LNCAP (cell line): ENCODE results near the gene CAMKK2.

ENCODE experiments used
- TF ChIP-seq, protein P1 (sequence below): fragments of 450-650 bp; IDR thresholded peaks from 2 replicates; pipeline ENCODE4 v1.5.1; 2017; ENCODE audit warnings: mild to moderate bottlenecking

Gene CAMKK2

DNA sequence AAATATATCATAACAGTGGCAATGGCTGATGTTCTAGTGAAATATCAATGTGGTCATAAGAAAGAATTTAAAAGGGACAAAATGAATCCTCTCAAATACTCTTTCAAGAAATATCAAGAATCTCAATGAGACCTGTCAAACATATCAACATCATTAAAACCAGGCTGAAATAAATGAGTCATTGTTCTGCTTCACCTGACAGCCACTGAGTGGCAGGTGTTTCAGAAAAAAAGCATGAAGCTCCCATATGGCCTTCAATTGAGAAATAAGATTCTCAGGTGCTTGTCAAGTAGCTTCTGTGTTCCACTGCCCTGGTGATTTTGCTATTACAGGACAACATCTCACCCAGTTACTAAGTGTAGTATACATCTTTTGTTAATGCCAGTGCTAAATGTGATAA is 34.2 kb upstream of the CAMKK2 start:
- TF ChIP-seq, protein P1, sequence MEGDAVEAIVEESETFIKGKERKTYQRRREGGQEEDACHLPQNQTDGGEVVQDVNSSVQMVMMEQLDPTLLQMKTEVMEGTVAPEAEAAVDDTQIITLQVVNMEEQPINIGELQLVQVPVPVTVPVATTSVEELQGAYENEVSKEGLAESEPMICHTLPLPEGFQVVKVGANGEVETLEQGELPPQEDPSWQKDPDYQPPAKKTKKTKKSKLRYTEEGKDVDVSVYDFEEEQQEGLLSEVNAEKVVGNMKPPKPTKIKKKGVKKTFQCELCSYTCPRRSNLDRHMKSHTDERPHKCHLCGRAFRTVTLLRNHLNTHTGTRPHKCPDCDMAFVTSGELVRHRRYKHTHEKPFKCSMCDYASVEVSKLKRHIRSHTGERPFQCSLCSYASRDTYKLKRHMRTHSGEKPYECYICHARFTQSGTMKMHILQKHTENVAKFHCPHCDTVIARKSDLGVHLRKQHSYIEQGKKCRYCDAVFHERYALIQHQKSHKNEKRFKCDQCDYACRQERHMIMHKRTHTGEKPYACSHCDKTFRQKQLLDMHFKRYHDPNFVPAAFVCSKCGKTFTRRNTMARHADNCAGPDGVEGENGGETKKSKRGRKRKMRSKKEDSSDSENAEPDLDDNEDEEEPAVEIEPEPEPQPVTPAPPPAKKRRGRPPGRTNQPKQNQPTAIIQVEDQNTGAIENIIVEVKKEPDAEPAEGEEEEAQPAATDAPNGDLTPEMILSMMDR = no peak

DNA sequence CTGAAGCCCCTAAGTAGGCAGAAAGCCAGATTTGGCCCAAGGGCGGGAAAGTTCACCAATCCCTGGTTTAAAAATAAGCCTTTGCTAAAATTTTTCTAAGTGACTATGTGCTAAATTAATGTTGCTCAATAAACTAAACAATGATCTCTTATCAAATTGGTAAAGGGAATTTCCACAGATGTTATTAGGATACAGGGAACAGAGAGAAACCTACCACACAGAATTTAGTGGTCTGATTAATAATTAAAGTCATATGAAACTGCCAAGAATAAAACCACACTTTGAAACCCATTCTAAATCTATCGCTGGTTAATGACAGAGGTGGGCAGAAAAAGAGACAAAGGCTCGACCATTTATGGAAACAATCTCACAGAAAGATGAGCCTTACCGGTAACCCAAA is 33.7 kb upstream of the CAMKK2 start:
- TF ChIP-seq, protein P1 = no peak

DNA sequence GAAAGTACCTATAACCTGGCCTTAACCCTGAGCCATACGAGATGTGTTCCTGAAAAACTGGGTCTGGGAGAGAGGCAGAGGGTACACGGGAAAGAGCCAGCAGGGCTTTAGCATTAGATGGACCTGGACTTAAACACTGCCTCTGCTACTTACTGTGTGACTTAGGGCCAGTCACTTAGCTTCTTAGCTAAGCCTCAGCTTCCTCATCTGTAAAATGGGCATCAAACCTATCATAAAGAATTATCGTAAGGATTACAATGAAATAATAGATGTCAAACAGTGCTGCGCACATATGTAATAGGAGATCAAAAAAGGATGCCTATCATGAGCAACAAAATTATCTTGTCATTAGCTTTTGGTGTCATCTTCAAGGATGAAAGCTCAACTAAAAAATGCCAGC is 32.1 kb upstream of the CAMKK2 start:
- TF ChIP-seq, protein P1 = no peak

DNA sequence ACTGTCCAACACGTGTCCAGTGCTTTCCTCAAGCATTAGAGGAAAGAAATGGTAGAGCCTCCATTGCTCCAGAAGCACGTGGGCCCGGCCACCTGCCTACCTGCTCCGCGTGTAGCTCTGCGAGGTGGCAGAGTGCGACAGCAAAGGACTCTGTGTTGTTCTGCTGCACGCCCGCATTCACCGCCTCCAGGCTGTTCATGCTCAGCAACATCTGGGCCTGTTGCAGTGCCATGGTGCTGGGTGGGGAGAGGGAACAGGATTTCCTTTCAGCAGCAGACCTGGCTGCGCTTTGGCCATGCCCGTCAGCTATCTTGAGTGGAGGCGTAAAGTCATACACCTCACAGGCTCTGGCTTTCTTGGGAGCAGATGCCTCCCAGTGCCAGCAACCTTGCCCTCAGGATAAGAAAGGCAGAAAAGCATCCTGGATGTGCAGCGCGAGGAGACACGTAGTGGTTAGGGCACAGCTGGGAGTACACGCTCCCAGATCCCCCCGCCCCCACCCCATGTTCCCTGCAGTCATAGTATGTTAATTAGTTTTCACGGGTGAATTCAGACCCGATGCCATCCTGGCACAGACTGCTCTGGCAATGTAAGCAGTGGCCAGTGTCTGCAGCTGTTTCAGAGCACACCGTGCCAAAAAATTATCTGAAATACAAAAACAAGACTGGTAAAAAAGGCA is 30.6 kb upstream of the CAMKK2 start:
- TF ChIP-seq, protein P1 = no peak

DNA sequence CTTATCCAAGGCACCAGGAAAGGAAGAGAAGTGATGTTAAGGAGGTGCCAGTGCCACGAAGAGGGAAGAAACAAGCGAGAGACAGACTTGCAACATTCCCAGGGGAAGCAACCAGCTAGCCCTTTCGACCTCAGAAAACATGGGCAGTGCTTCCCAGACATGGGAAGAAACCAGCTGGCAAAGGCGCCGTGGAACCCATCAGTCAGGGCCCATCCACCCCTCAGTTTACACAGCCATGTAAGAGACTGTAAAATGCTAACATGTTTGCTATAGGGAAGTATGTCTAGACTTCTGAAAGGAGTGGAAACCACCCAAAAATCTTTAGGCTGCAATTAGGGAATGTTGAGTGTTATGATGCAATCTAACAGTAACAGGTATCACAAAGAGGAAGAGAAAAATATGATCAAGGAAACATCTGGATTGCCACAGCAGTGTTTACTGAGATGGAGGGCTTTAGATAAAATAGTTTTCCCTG is 29.4 kb upstream of the CAMKK2 start:
- TF ChIP-seq, protein P1 = no peak

DNA sequence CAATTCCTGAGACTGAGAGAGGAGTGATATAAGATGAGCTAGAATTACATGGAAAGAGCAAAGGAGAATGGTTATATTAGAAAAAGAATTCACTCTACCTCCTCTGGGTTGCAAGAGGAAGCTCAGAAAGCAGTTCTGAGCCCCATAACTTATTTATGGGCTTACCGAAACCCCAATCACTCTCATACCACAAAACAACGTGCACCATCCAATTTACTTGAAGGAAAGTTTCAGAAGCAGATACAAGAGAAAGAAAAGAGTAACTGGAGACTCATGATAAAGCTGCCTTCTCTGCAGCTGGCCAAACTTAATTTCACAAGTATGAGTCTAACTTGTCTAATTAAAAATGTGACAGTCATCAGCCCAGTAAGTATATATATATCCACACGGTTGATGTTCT is 27.4 kb upstream of the CAMKK2 start:
- TF ChIP-seq, protein P1 = no peak

DNA sequence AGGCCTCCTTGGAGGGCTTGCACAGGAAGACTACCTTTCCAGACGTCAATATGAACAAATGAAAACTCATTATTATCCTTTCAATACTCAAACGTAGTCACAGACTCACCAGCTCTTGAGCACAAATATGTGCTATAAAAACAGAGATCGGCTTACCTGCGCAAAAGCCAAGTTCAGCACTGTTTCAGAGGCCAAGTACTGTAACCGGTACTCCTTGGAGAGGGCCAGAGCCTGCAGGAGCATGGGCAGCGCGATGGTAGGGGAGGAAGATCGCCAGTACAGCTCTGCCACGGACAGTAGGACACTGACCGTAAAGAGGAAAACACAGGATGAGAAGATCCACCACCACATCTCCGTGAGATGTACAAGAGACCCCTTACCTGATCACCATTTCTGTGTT is 21.6 kb upstream of the CAMKK2 start:
- TF ChIP-seq, protein P1 = no peak

DNA sequence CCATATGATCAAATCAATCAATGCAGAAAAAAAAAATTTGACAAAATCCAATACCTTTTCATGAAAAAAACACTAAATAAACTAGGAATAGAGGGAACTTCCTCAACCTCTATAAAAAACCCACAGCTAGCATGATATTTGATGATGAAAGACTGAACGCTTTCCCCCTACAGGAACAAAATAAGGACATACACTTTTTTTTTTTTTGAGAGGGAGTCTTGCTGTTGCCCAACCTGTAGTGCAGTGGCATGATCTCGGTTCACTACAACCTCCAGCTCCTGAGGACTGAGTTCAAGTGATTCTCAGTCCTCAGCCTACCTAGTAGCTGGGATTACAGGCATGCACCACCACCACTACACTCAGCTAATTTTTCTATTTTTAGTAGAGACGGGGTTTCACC is 17.9 kb upstream of the CAMKK2 start:
- TF ChIP-seq, protein P1 = no peak
